ENCODE measurements around the gene NTRK3.

The NTRK3 gene

DNA sequence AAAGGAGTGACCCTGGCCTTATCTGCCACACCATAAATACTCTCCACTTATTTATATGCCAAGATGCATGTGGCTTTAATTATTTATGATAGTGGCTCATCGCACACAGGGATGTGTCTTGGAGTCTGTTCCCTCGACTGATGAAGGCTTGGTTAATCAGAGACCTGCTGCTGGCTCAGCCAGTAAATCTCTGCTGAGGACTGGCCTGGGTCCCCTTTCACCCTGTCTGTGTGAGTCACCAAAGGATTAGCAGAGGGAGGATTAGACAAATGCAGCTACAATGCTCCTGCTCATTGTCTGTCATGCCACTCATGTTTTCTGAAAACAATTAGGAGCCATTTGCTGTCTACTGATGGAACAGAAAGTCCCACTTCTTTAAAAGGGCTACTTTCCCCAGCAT, 226.8 kb downstream of the NTRK3 start:
- no peak for DNase-seq (ENCODE audit: low read depth)

DNA sequence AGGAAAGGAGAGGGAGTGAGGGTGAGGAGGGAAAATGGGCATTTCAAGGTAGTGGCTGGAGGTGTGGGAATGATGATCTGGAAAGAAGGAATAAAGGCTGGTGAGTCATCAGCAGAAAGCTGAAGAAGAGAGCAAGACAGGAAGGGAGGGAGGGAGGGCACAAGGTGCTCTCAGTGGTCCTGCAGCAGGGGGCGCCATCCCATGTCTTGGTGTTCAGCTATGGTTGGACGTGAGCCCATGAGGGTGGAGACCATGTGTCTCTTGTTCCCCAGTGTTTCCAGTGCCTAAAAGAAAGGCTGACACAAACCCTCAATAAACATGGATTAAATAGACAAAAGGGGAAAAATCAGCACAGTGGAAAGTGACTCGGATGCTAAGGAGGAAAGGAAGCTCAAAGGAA, 228.5 kb downstream of the NTRK3 start:
- no peak for DNase-seq (ENCODE audit: low read depth)

- DNase-seq (ENCODE audit: low read depth), result no peak
Measured at GRCh38 chr15:88023914-88024313, 232.6 kb downstream of the NTRK3 start.

DNA sequence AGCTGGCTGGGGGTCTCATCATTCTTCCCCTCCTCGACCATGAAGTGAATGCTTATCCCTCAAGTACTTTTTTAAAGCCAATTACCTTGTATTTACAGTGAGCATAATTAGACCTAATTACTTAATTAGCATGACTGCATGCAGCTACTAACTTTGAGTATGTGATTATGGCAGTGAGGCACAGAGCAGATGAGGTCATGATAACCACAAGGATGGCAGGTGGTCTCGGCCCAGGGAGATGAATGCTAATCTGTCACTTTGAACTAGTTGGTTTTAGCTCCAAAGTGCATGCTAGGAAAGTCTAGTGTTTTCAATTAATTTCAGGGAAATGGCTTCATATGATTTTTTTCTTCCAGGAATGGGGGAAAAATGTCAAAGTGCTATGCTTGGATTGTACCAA, 233.8 kb downstream of the NTRK3 start:
- DNase-seq (ENCODE audit: low read depth), result no peak

- no peak for DNase-seq (ENCODE audit: low read depth)
Measured at GRCh38 chr15:88021601-88022000, 234.9 kb downstream of the NTRK3 start.

- no peak for DNase-seq (ENCODE audit: low read depth)
Measured at GRCh38 chr15:88020806-88021205, 235.7 kb downstream of the NTRK3 start.

- no peak for DNase-seq (ENCODE audit: low read depth)
Measured at GRCh38 chr15:88019656-88020055, 236.9 kb downstream of the NTRK3 start.

GRCh38 chr15:88018869-88019641, 237.5 kb downstream of the NTRK3 start:
- DNase-seq (ENCODE audit: low read depth), result no peak

DNA sequence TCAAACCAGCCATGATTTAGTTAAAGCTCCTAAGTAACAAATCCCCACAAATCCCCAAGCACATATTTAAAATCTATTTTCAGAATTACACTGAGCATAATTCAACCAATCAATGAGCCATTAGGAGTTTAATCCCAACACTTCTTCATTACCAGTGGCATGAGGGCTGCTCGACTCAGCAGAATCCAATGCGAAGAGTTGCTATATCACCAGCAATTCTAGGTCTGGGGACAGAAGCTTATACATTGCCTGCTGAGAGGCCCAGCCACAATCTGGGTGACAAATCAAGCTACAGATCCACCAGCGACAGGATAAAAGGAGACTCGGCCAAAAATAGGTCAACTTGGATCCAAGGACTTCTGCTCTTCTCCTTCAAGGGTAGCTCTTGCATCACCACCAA, 238.8 kb downstream of the NTRK3 start:
- no peak for DNase-seq (ENCODE audit: low read depth)

DNA sequence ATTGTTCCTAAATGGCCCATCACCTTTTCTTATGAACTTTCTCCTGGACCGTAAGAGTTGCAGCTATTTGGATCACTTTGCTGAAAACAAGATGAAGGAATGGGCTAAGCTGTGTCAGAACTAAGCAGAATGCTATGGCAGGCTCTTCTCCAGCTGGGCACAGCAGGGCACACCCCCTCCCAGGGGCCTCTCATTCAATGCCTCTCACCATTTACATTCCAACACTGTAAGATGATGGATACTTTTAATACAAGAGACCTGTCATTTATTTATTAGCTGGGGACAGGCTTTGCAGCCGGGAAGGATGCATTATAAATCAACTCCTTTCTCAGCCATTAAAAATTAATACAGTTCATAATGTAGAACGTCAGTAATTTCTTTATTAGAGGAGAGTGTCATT, 240.1 kb downstream of the NTRK3 start:
- DNase-seq (ENCODE audit: low read depth), result no peak

DNA sequence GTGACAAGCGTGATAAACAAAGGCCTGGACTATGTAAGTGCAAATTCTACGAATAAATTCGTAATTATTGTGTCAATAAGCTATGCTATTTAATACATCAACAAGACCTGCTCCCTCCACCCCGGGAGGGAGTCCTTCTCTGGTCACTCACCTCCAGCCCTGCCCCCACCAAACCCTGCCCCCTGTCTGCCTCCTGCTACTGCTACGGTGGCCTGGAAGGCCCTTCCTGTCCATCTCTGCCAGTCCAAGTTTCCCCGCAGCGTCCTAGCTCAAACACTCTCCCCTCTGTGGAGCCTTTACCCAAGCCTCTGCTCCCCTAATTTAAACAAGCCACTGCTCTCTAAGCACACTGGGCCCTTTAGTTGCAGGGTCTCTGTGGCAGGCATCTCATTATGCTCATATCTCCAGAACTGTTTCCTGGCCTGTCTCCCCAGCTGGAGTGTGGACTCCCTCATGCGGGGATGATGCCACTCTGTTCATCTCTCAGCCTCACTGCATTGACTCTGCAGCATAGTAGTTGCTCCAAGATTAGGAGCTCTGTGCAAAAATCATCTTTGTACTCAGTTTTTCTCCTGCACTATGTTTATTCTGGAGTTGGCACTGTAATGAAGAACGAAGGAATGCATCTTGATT, 241.2 kb downstream of the NTRK3 start:
- DNase-seq (ENCODE audit: low read depth), result no peak

- no peak for DNase-seq (ENCODE audit: low read depth)
Measured at GRCh38 chr15:88014454-88015160, 241.9 kb downstream of the NTRK3 start.

DNA sequence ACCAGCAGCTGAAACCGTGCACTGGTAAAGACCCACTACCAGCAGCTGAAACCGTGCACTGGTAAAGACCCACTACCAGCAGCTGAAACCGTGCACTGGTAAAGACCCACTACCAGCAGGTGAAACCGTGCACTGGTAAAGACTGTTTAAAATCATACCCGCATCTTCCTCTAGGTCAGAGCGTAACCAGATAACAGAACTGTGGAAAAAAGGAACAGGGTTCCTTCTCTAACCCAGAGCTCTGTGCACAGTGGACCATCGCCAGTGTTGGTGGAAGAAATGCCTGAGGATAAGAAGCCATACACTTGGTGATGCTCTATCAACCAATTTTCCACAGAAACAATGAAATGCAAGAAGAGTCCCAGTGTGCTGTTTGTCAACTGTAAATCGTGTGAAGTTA, 243.4 kb downstream of the NTRK3 start:
- no peak for DNase-seq (ENCODE audit: low read depth)

- DNase-seq (ENCODE audit: low read depth), result no peak
Measured at GRCh38 chr15:88012688-88013087, 243.9 kb downstream of the NTRK3 start.

GRCh38 chr15:88012233-88012632, 244.3 kb downstream of the NTRK3 start:
- no peak for DNase-seq (ENCODE audit: low read depth)

DNA sequence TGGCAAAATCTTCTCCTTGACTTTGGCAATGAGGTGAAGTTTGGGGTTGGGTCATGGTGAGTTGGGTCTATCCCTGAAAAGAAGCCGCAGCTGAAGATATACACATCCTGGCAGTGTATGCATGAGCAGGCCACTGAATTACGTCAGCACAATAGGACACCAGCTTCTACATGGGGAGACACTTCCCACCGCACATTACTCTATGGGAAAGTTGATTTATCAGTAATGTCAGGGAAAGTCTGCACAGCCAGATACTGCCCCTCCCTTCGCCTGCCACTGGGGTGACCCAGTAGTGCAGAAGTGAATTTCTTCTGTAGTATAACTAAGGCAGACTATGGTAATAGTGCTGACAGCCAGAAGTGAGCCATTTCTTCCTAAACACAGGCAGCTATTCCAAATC, 245.0 kb downstream of the NTRK3 start:
- DNase-seq (ENCODE audit: low read depth), result no peak

DNA sequence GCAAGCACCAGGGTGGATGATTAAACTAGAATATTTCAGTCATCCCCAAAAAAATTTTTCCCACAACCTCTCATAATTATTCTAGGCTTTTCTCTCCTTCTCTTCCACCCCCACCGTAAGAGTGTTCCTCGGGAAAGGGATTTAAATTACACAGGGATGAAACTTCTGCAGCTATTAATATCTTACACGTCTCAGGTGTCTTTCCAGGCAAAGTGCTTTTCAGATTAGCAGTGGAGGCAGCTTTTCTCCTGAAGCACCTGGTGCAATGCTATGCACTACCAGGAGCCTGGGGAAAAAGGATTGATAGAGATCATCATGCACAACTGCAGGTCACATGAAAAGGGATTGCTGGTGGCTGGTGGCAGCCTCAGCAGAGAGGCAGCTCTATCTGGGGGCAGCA, 250.4 kb downstream of the NTRK3 start:
- no peak for DNase-seq (ENCODE audit: low read depth)

GRCh38 chr15:88004399-88004798, 252.1 kb downstream of the NTRK3 start:
- DNase-seq (ENCODE audit: low read depth), result no peak

DNA sequence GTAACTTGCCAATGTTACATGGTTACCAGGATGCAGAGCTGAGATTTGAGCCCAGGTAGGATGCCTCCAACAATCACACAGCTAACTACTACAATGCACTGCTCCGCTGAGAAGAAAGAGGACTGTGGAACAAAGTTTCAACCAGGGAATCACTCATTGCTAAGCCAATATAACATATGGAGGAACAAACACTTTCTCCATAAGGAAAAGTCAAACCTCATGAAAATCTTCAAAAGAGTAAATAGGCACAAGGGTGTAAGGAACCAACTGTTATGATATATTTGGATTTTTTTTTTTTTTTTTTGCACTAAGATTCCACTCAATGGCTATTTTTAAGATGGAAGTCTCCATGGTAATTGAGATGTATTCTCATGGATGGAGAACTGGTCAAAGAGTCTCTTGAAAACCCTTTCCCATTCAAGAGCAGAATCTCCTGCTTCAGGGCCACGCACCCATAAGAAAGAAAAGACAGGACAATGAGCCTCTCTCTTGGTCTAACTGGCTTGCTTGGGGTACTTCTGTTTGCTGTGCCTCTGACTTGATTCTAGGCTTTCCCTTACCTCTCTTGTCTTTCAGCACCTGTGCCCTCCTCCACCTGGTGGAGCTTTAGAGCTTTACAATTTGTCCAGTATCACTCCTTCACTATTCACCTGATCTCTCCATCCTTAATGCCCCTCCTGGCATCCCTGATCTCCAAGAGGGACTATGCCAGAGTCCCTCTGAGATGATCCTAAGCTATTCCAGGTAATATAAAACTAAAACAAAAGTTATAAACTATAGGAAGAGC, 252.8 kb downstream of the NTRK3 start:
- no peak for DNase-seq (ENCODE audit: low read depth)

DNA sequence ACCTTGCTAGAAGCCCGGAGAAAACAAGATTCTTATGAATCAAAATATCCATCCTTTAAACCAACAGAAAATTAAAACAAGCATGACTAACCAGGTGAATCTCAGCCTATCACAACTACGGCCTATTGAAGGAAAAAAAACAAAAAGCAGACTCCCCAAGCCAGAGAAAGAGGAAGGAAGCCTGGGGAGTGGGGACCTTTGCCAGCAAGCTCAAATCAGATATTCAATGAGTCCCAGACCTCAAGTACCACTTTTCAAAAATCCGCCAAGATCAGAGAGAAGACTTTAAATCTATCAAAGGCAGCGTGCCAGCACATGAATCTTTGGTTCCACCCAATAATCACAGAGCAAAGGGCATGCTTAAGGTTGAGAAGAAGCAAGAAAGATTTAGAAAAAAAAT, 253.8 kb downstream of the NTRK3 start:
- DNase-seq (ENCODE audit: low read depth), result no peak

DNA sequence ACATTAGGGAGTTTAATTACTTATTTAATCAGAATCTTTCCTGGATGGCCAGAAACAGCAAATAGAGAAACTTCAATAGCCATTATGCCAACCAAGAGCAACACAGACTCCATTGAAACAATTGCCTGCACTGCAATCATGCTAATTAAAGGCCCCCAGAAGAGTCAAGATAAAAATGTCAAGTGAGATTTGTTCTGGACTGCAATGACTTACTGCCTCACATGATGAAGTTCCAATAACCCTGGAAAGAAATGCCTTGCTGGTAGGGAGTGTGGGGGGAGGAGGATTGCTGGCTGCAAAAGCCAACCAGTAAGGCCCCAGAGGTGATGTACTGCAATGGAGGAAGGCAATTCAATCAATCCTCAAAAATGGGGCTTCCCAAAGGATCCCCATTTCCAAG, 257.9 kb downstream of the NTRK3 start:
- no peak for DNase-seq (ENCODE audit: low read depth)

DNA sequence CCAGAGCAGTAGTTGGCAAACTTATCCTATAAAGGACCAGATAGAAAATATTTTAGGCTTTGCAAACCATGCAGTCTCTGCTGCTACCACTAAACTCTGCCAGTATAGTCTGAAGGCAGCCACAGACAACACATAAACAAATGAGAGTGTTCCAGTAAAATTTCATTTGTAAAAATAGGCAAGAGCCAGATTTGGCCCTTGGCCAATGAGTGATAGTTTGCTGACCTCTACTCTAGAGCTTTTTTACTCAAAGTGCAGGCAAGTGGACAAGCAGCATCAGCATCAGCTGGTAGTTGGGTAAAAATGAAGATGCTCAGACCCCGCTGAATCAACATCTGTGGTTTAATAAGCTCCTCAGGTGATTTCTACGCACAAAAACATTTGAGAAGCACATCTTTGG, 269.8 kb downstream of the NTRK3 start:
- no peak for DNase-seq (ENCODE audit: low read depth)

DNA sequence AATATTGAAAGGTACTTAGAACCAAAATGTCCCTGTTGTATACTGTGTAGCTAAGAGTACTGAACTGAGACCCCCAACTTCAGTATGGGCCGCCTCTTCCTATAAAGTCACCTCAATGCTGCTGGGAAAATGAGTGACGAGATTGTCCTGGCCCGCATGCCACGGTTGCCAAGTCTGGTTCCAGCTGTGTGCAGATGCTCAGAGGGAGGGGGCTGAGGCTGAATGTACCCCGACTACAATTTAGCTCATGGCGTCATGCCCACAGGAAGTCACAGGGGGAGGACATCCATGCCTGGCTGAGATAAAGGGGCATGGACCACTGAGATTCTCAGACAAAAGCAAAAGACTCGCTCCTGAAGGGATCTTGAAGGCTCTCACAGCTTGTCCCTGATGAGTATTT, 271.1 kb downstream of the NTRK3 start:
- DNase-seq (ENCODE audit: low read depth), result no peak
